Measurements from ENCODE around the gene SCAMP4.

- TF ChIP-seq POLR2AphosphoS5 (IDR thresholded peaks at IDR 0.05; ENCODE audit: low read depth, low read length) (no peak), REST (IDR thresholded peaks at IDR 0.05; ENCODE audit: insufficient read depth in 1 of 2, low read depth in 2 of 2, low read length in 2 of 2) (no peak)
These were observed 7.7 kb downstream of the SCAMP4 start for GRCh38 chr19:1912760-1913505.
